Liver (tissue), 3 donors: ENCODE data around the gene SPON2.

Experiments used
- GABPA ChIP-seq, 2 donors: IDR thresholded peaks in 1 of 2; conservative IDR thresholded peaks in 1 of 2; 2 replicates each; pipeline ENCODE4 v1.6.1; 2016; ENCODE audit warnings: antibody characterized with exemption in 2 of 2, mild to moderate bottlenecking in 1 of 2, moderate library complexity in 1 of 2
- HNF4A ChIP-seq, 2 donors: conservative IDR thresholded peaks; 2 replicates each; pipeline ENCODE4 v1.6.1; 2016; ENCODE audit warnings: antibody characterized with exemption in 2 of 2, mild to moderate bottlenecking in 2 of 2
- JUND ChIP-seq, 2 donors: IDR thresholded peaks; 2 replicates each; pipeline ENCODE4 v1.6.1; 2016; ENCODE audit warnings: antibody characterized with exemption in 2 of 2
- MAX ChIP-seq: IDR thresholded peaks from 2 replicates; pipeline ENCODE4 v1.6.1; 2016; ENCODE audit warnings: antibody characterized with exemption
- REST ChIP-seq: IDR thresholded peaks from 2 replicates; pipeline ENCODE4 v1.6.1; 2016; ENCODE audit warnings: antibody characterized with exemption, mild to moderate bottlenecking
- TF ChIP-seq, protein P1 (sequence below): fragments of 150-350 bp; IDR thresholded peaks from 2 replicates; pipeline ENCODE4 v1.5.1; 2017; ENCODE audit warnings: improper control_type of control experiment, low read depth, low read length; ENCODE audit not compliant: missing input control
- TF ChIP-seq, protein P2 (sequence below): IDR thresholded peaks from 2 replicates; pipeline ENCODE4 v1.6.1; 2016; ENCODE audit warnings: antibody characterized with exemption
- donor health status: healthy.
- donor health status: healthy.

- TF ChIP-seq, protein P1, sequence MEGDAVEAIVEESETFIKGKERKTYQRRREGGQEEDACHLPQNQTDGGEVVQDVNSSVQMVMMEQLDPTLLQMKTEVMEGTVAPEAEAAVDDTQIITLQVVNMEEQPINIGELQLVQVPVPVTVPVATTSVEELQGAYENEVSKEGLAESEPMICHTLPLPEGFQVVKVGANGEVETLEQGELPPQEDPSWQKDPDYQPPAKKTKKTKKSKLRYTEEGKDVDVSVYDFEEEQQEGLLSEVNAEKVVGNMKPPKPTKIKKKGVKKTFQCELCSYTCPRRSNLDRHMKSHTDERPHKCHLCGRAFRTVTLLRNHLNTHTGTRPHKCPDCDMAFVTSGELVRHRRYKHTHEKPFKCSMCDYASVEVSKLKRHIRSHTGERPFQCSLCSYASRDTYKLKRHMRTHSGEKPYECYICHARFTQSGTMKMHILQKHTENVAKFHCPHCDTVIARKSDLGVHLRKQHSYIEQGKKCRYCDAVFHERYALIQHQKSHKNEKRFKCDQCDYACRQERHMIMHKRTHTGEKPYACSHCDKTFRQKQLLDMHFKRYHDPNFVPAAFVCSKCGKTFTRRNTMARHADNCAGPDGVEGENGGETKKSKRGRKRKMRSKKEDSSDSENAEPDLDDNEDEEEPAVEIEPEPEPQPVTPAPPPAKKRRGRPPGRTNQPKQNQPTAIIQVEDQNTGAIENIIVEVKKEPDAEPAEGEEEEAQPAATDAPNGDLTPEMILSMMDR = no peak
- no peak for TF ChIP-seq HNF4A (conservative IDR thresholded peaks at IDR 0.05)
- TF ChIP-seq JUND (IDR thresholded peaks at IDR 0.05) = no peak
- no peak for TF ChIP-seq MAX
- no peak for TF ChIP-seq GABPA (IDR thresholded peaks at IDR 0.05 in 1 of 2, conservative IDR thresholded peaks at IDR 0.05 in 1 of 2)
- no peak for TF ChIP-seq REST
- TF ChIP-seq, protein P2, sequence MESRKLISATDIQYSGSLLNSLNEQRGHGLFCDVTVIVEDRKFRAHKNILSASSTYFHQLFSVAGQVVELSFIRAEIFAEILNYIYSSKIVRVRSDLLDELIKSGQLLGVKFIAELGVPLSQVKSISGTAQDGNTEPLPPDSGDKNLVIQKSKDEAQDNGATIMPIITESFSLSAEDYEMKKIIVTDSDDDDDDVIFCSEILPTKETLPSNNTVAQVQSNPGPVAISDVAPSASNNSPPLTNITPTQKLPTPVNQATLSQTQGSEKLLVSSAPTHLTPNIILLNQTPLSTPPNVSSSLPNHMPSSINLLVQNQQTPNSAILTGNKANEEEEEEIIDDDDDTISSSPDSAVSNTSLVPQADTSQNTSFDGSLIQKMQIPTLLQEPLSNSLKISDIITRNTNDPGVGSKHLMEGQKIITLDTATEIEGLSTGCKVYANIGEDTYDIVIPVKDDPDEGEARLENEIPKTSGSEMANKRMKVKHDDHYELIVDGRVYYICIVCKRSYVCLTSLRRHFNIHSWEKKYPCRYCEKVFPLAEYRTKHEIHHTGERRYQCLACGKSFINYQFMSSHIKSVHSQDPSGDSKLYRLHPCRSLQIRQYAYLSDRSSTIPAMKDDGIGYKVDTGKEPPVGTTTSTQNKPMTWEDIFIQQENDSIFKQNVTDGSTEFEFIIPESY = no peak
Observed at GRCh38 chr4:1168191-1169101, 3.9 kb downstream of the SPON2 start.
